Activated CD4-positive, alpha-beta T cell treated with anti-CD3 and anti-CD28 coated beads for 1 hour (primary cell): ENCODE results near the gene TMEFF2.
"Not testable (repeated sequence)": the region's sequence is repeated elsewhere in the genome, so short reads cannot be mapped to it uniquely, and the experiment has no call there.

Source experiments
- DNase-seq: peaks from one replicate; pipeline ENCODE4 v3.0.0-alpha.2; 2020

The TMEFF2 gene

DNA sequence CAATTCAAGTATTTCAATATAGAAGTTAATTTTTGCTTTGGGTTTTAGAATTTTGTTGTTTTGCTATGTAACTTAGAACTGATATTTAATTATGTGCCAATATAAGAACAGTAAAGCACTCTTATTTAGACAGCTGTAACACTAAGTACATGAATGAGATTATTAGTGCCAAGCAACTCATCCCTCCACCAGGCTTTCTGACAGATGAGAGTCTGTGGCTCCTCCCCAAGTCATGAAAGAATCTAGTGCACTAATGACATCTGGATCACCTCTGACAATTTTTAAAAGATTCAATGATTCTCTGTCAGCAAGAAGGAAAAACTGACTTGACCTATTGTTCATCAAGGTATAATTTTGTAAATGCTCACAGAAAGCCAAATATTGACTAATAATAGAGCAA is 67.8 kb downstream of the TMEFF2 start:
- DNase-seq = no peak

DNA sequence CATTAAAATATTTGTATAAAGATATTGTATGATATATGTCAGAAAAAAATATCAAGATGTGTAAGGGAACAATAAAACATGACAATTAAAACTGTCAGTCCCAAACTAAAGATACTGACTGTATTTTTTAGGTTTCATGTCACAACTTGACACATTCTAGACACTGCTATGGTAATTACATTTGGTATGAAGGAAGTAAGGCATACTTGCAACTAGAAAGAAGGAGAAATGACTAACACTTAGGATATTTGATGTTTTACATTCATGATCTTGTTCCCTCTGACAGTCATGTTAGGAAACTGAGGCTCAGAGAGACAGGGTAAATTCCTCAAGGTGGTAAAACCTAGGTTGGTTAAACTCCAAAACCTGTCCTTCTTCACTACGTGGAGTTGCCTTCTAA is 68.3 kb downstream of the TMEFF2 start:
- no peak for DNase-seq

DNA sequence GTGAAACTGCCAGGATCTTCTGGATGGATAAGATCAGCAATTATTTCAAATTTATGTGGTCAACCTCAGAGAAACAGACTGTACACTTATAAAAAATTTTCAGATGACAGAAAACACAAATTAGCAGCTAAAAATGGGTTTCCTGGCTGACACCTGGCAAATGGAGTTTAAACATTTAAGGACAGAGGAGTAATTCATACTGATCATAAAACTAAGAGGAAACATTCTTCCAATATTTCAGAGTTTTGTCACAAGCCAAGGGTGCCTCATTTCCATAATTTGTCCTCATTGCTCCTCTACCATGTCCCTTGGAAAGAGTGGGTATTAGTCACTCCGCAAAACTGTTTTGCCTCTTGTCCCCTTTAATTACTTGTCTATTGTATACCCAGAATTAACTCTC is 70.2 kb downstream of the TMEFF2 start:
- no peak for DNase-seq

DNA sequence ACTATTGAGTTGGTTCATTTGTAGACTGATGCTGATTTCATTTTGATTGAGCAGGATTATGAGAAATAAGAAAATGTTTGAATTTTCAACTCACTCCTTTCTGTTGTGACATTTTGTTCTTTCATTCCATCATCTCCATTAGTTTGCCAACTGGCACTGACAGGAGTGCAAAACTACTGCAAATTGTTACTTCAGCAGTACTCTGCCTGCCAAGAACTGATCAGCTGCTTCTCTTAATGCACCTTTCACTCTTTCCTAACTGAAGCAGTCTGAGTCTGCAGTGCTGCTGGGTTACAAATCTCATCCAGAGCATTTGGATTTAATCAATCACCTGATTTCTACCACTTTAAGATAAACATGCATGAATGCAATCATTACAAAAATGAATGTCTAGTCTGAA is 70.9 kb downstream of the TMEFF2 start:
- DNase-seq = no peak

DNA sequence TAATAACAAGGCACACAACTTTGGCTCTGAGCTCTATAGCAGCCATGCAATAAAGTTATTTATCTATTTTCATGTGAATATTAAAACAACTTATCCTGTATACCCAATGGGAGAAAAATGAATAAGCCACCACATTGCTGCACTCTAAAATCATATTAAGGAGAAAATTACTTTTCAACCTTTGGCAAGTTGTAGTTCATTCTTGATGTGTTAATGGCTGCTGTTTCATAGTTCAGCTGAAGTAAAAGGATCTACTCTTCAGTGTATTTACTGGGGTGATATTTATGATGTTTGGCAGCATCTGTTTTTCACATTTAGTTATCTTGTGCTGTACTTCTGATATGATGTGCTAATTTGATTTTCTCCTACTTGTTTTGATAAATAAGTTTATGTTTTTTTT is 71.8 kb downstream of the TMEFF2 start:
- DNase-seq = no peak

DNA sequence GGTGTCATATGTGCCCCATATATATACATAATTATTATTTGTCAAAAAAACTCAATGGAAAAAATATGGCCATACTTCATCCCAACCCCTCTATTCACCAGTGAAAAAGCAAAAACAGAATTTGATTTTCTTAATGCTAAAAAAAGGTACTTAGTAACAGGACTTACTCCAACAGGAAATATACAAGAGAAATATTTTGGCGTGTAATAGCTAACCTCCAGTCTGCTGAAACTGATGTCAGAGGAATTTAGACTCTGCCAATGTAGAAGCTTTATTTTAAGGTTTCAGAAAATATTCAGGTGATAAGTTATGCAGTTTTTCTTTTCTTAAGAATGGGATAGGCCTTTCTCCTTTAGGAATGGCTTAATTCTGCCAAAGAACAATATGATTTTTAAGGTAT is 72.6 kb downstream of the TMEFF2 start:
- DNase-seq = no peak

DNA sequence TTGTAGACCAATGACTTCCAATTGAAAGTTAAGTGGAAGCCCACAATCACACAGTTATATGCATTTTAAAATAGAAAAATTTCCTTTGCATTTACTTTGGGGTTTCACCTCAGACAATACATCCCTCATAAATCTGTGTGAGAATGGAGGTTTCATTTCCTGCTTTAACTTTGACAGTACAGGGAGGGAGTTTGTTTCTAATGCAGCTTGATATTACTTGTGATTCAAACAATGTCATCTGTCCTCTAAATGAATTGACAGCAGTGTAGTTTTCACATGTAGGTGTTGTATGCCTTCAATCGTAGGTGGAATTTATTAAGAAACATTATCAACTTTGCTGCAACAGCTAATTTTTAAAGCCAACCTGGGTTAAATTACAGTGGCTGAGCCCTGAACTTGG is 75.2 kb downstream of the TMEFF2 start:
- no peak for DNase-seq

DNA sequence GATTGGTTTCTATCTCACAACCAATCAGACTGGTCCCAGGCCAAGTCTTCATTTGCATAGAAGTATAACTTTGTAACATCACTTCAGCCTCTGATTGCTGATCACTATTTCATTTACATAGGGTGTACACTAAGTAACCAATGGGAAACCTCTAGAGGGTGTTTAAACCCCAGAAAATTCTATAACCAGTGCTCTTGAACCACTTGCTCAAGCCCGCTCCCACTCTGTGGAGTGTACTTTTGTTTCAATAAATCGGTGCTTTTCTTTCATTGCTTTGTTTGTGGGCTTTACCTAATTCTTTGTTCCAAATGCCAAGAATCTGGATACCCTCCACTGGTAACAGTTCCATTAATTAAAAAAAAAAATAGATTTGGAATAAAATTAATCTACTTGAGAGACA is 77.0 kb downstream of the TMEFF2 start:
- no peak for DNase-seq

DNA sequence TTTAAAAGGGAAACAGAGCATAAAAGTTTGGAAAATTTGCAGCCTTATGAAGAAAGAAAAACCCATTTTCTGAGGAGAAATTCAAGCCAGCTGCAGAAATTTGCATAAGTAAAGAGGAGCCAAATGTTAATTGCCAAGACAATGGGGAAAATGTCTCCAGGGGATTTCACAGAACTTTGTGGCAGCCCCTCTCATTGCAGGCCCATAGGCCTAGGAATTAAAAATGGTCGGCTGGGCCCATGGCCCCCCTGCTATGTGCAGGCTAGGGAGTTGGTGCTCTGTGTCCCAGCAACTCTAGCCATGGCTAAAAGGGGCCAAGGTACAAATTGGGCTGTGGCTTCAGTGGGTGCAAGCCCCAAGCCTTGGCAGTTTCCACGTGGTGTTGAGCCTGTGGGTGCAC is 83.2 kb downstream of the TMEFF2 start:
- not testable (repeated sequence) for DNase-seq

DNA sequence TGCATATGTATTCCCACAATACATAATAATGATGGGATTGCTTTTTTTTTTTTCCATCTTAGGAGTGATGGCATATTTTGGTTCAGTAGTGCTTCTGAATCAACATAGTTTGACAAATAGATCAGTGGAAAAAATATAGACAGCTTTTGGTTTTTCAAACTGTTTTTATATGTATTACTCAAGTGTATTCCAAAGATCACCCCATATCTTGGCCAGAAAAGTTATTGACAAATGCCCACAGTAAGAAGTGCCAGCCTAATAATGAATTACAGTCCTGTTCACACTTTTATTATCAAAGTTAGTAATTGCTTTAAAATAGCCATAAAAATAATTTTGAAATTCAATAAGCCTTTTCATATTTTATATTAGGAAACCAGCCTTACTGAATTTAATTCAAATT is 95.0 kb downstream of the TMEFF2 start:
- DNase-seq = no peak

DNA sequence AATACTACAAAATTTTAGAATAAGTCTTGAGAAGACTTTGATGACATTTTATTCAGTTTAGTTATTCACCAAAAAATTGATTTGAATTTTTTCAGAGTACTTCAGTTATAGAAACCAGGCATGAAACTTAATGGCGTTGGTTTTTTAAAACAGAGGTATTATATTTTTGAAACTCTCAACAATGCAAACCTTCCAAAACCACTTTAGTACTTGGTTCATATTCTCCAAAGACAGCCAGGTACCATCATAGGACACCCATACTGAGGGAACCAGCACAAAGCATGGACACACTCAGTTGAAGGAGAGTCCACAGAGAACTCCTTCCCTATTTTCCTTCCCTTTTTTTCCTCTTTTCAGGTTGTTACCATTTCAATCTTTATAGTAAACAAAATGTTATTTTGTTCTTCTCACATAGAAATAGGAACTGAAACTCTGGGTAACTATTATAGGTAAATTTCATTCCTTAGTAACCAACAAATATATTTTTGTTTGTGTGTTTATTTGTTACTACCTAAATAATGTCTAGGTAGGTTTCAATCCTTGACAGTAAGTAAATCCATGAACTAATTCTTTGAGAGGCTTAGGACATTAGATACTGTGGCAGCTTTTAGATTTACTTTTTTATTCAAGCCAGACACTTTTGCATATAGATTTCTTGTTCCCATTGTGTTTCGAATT is 95.8 kb downstream of the TMEFF2 start:
- no peak for DNase-seq

DNA sequence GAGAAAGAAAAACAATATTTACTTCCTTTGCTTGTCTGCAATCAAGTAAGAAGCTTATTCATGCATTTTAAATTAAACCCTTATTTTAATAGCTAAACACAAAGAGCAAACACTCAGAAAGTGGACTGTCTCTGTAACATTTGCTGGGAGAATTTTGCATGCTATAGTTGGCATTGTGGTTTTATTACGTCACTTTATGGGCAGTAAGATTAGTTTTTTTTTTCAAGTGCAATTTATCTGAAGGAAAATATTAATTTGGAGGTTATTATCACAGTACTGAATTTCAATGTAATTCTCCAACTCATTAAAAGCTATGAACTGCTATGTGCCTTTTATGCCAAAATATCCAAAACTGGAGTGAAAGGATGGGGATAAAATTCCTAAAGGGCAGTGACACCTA is 103.3 kb downstream of the TMEFF2 start:
- DNase-seq = no peak

DNA sequence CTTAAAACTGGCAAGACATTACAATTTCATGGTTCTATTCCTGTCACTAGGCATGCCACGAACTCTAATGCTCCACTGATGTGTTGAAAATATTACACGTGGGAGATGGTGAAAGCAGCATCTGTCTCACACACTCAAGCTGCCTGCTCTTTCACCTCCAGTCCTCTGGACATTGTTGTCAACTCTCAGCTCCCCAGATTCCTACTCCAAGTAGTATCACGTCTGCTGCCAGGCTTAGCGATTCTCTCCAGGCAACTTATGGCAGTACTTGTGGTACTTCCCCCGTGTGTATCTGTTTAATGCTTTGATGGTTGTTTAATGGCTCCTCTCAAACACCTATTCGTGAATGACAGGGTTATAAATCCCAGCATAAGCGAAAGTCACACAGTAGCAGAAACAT is 103.8 kb downstream of the TMEFF2 start:
- no peak for DNase-seq

DNA sequence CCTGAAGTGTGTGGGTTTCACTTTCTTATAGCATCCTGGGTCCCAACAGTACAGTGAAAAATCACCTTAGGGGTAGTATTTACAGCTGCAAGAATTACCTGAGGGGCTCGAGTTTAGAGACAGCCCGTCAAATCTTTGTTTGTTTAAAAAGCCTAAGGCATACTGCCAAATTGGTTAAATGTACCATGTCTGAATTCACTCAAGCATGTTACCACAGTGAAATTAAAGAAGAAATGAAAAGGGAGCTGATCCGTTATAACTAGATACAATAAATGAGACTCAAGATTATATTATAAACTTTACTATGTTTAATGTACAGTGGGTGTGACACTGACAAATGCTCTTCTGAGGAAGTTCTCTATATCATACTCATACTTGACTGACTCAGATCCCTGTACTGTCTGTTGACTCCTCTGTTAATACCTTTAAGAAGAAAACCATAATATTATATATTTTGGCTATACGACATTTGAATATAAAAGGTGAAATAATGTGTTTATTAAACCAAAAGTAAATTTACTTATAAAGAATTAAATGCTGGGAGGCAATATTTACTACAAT is 107.3 kb downstream of the TMEFF2 start:
- no peak for DNase-seq

DNA sequence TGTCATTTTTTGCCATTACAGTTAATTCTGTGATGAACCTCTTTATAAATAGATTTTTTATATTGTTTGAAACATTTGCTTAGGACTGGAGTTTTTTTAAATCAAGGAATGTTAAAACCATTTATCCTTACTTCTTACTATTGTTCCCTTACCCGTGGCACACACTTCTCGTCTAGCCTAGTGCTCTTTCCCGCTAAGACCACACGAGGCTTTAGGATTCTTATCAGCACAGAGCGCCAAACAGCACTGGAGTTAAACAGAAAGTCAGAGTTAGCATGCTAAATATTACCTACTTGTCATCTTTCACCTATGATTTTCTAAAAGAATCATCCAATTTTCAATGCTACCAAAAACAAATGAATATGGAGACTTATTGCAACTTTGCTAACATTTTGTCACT is 112.6 kb downstream of the TMEFF2 start:
- no peak for DNase-seq

DNA sequence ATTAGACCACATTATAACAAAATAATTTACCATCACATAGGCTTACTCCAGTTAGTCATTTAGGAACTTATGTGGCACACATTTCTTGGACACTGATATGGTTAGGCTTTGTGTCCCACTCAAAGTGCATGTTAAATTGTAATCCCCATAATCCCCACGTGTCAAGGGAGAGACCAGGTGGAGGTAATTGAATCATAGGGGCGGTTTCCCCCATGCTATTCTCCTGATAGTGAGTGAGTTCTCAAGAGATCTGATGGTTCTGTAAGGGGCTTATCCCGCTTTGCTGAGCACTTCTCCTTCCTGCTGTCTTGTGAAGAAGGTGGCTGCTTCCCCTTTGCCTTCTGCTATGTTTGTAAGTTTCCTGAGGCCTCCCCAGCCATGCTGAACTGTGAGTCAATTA is 114.6 kb downstream of the TMEFF2 start:
- DNase-seq = not testable (repeated sequence)

DNA sequence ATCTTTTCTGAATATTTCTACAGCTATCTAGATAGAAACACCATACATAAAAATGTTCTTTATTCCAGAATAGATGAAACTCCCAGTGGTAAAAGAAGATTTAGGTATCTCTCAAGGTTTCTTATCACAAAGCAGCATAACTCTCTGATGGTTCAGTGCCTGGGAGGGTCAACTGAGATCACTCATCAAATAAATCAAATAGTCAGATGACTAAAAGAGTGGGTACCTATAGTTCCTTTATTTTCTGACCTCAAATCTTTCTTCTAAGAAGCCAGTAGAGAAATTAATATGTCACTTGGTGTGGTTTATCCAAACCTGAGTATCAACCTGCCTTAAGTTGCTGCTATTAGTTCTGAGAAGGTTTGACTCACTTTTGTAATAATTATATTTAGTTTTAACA is 120.9 kb downstream of the TMEFF2 start:
- no peak for DNase-seq

DNA sequence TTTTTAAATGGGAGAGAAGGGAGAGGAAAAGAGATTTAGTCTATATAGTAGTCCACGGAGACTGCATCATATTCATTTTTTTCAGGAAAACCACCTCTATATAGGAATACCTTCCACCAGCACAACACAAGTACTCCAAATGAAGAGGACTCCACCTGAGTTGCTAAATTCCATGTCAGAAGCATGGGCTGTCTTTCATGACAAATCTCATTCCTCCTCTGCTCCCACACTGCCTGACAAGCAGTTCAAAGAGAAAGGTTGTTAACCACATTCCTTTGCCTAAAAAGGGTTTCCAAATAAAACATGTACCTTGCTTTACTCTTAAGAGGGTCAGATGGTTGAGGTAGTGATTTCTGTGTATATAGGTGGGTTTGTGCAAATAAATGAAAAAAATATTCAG is 122.0 kb downstream of the TMEFF2 start:
- DNase-seq = no peak

DNA sequence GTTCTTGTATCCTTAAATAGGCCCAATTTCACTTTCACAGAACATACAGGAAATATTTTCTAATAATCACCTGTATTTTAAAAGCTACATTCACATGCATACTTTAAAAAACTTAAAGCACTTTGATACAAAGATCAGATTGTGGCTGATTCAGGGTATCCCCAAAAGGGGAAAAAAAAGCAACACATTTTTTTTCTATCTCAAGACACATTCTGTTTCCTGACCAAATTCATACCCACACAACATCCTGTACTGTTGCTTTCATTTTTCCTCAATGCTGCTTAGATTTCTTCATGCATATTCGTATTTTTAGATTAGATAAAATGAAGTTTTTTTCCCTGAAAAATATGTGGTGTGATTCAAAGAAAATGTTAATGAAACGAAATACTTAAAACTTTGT is 122.5 kb downstream of the TMEFF2 start:
- DNase-seq = no peak

DNA sequence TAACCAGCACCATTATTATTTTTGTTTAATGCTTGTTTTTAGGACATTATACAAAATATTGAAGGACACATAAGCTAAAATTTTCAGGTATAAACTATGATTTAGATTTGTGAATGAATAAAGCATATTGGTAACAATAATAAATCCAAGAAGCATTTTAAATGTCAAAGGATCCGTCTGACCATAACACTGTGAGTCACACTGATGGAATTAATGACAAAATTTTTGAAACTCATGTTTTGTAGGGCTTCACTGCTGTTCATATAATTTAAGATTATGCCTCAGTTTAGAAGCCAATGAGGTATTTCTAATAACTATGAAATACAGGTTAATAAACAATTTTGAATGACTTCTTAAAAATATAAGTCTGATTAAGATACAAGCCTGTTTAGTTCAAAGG is 124.6 kb downstream of the TMEFF2 start:
- no peak for DNase-seq

DNA sequence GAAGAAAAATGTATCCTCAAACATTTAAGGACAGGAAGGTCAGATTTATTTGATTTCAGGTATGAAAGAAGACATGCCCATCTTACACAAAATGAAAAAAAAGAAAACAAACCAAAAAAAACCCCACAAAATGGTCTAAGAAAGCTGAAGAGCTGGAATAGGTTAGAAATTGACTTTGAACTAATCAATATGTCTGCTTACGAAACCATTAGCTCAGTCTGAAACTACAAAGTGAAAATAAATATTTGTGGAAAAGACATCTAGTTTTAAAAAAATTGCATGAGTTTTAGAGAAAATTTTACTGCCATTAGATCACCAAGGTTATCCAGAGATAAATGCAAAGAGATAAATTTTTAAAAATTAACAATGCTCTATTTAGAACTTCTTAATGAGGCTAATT is 125.3 kb downstream of the TMEFF2 start:
- no peak for DNase-seq

DNA sequence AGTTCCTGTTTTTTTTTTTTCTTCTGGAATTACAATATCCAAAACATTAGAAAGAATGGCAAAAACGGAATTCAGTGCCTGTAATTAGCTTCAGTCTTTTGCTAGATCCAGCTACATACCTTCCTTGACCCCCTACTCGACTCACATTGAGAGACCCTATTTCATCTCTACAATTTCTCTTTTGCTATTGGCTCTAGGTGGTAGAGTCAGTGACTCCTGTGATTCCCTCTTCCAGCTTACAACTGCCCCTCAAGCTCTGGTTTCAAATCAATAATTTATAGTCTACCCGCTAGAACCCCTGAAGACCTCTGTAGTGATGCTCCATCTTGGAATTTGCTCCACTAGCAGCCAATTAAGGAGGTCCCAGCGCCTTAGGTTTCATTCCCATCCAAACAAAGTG is 125.8 kb downstream of the TMEFF2 start:
- DNase-seq = no peak

DNA sequence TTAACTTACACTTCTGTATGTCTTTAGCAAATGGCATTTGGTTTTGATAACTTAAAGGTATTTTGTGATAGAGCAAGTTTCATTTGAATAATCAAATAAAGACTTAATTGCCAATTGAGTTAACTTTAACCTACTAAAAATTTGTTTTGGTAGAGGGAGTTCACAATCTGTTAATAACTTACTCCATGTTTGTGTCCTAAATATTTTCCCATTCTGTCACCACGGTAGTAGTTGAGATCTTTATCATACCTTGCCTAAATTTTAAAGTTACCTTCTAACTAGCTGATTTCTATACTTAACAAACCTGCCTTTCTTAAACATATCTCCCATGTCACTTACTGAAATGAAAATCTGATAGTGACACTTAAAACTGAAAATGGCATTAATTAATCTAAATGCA is 127.1 kb downstream of the TMEFF2 start:
- no peak for DNase-seq

DNA sequence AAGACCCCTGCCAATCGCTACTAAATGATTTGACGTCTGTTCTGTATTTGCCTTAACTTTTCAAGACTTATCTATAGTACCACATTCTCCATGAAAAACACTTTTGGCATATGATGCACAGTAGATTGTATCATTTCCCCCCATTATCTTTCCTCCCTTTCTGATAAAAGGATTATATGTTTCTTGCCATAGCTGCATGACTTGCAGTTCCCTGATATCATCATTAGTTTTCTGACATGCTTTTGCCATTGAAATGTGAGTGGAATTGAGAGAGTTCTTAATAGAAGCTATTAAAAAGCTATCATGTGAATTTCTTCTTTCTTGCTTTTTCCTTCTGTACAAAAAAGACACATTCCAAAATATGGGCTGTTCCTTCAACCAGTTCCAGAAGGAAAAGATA is 130.3 kb downstream of the TMEFF2 start:
- DNase-seq = no peak

DNA sequence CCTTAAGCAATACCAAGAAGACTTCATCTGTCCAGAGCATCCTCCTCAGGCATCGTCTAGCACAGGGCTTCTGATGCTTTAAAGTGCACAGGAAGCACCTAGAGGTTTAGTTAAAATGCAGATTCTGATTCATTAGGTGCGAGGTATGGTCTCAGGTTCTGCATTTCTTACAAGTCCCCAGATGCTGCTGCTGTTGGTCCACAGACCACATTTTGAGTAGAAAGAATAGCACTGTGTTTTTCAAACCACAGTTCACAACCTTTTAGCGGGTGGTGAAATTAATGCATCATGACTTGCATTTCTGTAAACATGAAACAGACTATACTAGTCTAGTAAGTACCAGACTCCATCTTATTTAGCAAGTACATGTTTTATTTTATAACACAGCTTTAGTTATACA is 134.6 kb downstream of the TMEFF2 start:
- no peak for DNase-seq

DNA sequence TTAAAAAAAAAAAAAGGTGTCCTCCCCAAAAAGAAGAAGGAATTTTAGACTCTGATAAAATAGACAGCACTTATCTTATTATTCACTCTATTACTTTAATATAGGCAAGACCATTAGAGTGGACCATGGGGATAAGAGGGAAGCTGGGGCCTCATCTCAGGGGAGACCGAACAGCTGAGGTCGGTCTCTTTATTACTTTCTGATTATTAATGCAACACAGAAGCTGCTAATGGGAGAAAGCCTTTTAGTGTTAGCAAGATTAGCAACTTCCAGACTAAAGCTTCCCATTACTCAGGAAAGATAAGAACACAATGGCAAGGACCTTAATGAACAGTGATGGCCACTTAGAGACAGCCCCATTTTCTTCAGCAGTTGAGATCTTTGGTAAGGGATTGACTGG is 135.5 kb downstream of the TMEFF2 start:
- no peak for DNase-seq
